Muscle layer of duodenum (tissue), 2 donors: ENCODE measurements around the gene PNPLA5.

Experiments used
- H3K27ac ChIP-seq: one replicate; pipeline ENCODE4 v1.7.0; 2013; ENCODE audit warnings: mild to moderate bottlenecking, low read length
- H3K27me3 ChIP-seq: one replicate; pipeline ENCODE4 v1.7.0; 2013; ENCODE audit warnings: low read depth, mild to moderate bottlenecking, control low read depth, low read length
- H3K36me3 ChIP-seq, 2 donors: one replicate each; pipeline ENCODE4 v1.7.0; 2013; ENCODE audit warnings: low read length in 2 of 2, control low read depth in 1 of 2, mild to moderate bottlenecking in 1 of 2; ENCODE audit not compliant: insufficient read depth in 2 of 2, control insufficient read depth in 1 of 2
- H3K4me1 ChIP-seq, 2 donors: one replicate each; pipeline ENCODE4 v1.7.0; 2013; ENCODE audit warnings: low read length in 2 of 2, mild to moderate bottlenecking in 2 of 2, control low read depth in 1 of 2, moderate library complexity in 1 of 2; ENCODE audit not compliant: insufficient read depth in 2 of 2, control insufficient read depth in 1 of 2
- H3K4me3 ChIP-seq, 2 donors: one replicate each; pipeline ENCODE4 v1.7.0; 2013; ENCODE audit warnings: low read length in 2 of 2, low read depth in 1 of 2, mild to moderate bottlenecking in 1 of 2
- H3K9me3 ChIP-seq, 2 donors: one replicate each; pipeline ENCODE4 v1.7.0; 2013; ENCODE audit warnings: low read length in 2 of 2, control low read depth in 1 of 2, mild to moderate bottlenecking in 1 of 2; ENCODE audit not compliant: control insufficient read depth in 1 of 2
- donor health status: healthy.

PNPLA5 gene

DNA sequence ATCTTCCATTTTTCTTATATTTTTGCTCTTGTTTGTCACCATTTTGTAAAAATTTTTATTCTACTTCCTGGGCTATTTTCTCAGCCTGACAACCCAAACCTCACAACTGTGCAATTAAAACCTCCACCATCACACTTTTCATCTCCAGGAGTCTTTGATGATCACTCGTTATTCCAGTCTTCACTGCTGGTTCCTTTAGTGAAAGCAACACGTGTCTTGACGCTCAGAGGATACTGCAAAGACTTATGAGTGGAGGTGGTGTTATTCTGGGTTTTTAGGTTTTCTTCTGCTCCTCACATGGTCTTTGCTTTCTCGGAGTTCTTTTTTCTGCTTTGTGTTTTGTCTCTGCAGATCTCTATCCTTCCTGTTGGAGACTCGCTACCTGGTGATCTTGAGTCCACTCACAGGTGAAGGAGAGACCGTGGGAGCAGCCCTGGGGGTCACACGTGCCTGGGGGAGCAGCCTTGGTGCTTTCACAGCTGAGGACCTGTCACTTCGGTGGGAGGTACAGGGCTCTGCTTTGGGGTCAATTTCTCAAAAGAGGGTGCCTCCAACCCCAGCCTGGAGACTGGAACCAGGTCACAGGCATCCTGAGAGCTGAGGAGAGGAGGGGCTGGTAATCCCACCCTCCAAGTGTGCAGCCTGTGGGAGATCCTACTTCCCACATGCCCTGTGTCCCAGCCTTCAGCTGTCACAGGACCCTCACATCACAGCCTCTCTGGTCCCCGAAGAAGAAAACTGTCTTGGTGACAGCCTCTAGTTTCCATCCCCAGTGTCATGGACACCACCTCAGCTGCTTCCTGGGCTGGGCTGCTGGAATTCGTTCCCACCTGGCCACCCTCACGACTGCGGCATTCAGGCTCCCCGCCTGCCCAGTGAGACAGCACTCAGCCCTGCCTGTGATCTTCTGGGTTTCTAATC, 40.5 kb downstream of the PNPLA5 start:
- Histone ChIP-seq H3K27ac (no peak overlapping the region), H3K4me1 (no peaks in the 10 kb centered on the region)

DNA sequence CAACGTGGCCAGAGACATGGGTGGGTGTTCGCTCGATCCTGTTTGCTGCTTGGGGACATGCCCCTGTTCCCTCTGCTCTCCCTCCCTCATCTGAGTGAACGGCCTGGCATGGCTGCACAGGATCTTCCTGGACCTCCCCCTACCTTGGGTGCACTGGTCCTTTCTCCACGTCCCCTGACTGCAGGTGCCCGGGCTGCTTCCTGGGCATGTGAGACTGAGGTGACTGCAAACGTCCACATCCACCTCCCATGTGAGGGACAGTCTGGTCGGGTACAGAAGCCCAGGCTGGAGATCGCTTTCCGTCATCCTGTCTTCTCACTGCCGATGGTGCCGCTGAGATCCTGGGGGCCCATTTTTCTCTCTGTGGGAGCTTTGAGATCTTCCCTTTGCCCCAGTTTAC, 41.3 kb downstream of the PNPLA5 start:
- Histone ChIP-seq H3K27me3 (peaks cover 5% of the 10 kb centered on the region), H3K9me3 (no peaks in the 10 kb centered on the region), H3K36me3 (no peaks in the 10 kb centered on the region), H3K27ac (no peak overlapping the region), H3K4me3 (no peak overlapping the region), H3K4me1 (no peaks in the 10 kb centered on the region)

More for the DNA sequence above, 40.5 kb downstream of the PNPLA5 start:
- no peaks in the 10 kb centered on the region for H3K9me3 ChIP-seq
- peaks cover 5% of the 10 kb centered on the region for H3K27me3 ChIP-seq
- H3K4me3 ChIP-seq, result no peak overlapping the region
- H3K36me3 ChIP-seq, result no peaks in the 10 kb centered on the region

DNA sequence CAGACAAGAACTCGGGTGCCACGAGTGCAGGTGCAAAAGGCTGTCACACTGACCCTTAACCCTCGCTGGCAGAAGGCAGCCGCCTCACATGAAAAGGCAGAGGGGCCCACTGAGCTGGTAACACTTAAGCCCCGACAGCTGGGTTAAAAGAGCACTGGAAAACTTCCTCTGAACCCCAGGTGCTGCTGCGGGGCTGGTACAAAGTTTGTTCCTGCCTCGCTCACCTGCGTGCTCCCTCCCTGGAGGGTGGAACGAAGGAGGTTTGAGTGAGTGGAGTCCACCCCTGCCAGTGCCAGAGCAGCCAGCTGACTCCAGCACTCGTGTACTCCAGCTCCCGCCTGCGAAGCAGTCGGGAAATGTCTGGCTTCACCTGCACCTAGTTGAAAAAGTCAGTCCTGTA, 42.1 kb downstream of the PNPLA5 start:
- Histone ChIP-seq H3K27me3 (peaks cover 5% of the 10 kb centered on the region), H3K9me3 (no peaks in the 10 kb centered on the region), H3K4me3 (no peak overlapping the region), H3K36me3 (no peaks in the 10 kb centered on the region), H3K27ac (no peak overlapping the region), H3K4me1 (no peaks in the 10 kb centered on the region)

DNA sequence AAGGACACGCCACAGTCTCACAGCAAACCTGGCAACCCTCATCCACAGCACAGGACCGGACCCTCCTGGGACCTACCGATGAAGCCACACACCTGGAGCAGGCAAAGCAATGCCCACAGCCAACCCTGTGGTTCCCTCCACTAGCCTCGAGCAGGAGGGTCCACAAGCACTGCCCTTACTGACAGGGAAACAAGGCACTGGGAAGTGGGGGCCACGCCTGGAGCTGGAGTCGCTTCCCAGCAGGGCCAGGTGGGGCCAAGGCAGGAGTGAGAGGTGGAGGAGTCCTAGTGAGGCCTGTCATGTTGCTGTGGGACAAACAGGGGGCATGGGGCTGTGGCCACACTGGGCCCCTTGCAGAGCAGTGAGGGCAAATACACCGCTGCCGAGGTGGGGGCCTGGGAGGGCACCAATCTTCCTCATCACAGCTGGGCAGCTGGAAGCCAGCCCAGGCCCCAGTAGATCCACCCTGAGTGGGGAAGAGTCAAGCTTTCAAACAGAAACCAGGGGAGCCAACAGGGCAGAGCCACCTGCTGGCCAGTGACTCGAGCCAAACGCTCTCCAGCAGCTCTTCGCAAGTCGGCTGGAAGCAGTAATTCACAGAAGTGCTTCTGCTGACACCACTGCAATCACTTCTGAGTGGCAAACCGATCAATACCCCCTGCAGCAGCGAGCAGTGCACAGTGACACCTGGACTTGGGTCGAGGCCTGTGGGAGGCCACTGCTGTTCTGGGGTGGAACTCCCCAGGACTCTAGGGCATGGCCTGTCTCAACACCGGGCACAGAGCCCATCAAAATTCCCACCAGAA, 43.2 kb downstream of the PNPLA5 start:
- Histone ChIP-seq H3K36me3 (no peaks in the 10 kb centered on the region), H3K27ac (no peak overlapping the region), H3K4me3 (no peak overlapping the region), H3K9me3 (no peaks in the 10 kb centered on the region), H3K27me3 (peaks cover 5% of the 10 kb centered on the region), H3K4me1 (no peaks in the 10 kb centered on the region)

DNA sequence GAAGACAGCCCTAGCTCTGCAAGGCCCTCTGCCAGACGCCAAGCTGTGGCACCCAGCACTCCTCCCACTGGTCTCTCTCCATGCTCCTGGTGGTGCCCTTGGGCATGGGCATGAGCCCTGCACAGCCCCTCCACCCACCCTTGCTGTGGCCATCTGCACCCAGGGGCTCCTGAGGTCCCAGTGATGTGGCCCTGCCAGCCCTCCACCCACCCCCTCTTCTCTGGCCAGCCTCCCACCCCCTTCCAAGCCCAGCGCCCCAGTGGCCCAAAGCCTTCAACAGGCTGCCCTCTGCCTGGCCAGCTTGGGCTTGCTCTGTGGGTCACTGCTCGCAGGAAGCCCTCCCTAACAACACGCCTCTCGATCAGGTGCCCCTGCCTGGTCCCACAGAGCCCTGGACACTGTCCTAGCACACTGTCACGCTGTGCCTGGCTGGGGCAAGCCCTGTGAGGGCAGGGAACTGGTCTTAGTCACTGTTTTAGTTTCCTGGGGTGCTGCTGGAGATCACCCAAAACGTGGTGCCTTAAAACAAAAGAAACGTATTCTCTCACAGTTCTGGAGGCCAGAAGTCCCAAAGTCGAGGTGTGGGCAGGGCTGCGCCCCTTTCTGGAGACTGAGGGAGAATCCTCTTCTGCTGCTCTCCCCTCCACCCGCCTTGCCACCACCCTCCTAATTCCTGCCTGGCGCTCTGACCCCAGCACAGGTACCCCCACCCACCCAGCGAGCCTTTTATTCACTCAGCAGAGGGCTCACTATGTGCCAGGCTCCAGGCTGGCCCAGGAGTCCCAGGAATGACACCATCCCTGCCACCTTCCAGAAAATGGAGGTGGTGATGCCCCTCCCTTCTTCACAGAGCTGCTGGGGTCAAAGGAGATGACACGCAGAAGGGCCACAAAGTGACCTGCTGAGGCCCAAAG, 44.2 kb downstream of the PNPLA5 start:
- Histone ChIP-seq H3K27ac (no peak overlapping the region), H3K27me3 (peaks cover 2% of the 10 kb centered on the region), H3K9me3 (no peaks in the 10 kb centered on the region), H3K4me1 (no peaks in the 10 kb centered on the region), H3K4me3 (no peak overlapping the region), H3K36me3 (no peaks in the 10 kb centered on the region)

DNA sequence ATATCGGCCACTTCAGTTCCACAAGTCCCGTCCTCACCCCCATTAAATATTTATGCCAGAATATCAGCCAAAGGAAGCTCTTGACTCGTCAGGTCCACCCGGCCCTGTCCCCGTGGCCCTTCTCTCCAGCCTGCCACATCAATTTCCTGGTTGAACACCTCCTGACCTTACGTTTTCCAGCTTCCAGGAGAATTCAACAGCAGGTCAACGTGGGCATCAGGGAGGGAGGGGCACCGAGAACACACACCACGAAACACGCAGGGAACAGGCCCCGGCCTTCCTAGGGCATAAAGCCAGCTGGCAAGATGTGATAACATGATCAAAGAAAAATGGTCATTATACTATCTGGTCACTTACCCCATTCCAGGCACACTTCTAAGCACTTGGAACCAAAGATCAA, 44.8 kb downstream of the PNPLA5 start:
- H3K4me3 ChIP-seq, result no peak overlapping the region
- H3K9me3 ChIP-seq, result no peaks in the 10 kb centered on the region
- no peak overlapping the region for H3K27ac ChIP-seq
- H3K4me1 ChIP-seq, result no peaks in the 10 kb centered on the region
- H3K36me3 ChIP-seq, result no peaks in the 10 kb centered on the region
- H3K27me3 ChIP-seq, result no peaks in the 10 kb centered on the region

DNA sequence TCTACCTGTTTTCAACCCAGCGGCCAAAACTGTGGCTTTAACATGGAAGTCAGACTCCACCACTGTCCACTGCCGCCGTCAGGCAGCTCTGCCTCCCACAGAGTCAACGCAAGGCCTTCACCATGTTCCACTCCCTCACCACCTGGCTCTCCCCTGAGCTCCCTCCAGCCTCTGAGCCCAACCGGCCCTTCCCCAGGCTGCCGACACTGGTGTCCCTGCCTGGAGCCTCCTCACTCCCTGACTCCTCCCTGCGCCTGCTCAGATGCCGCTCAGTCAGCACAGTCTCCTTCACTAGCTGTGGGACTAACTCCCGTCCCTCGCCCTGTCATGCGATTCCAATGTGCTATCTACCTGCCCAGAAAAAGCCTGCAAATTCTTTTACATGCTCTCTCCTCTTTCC, 45.8 kb downstream of the PNPLA5 start:
- H3K4me1 ChIP-seq, result no peaks in the 10 kb centered on the region
- no peaks in the 10 kb centered on the region for H3K36me3 ChIP-seq
- no peak overlapping the region for H3K27ac ChIP-seq
- no peak overlapping the region for H3K4me3 ChIP-seq
- H3K27me3 ChIP-seq, result no peaks in the 10 kb centered on the region
- H3K9me3 ChIP-seq, result no peaks in the 10 kb centered on the region

DNA sequence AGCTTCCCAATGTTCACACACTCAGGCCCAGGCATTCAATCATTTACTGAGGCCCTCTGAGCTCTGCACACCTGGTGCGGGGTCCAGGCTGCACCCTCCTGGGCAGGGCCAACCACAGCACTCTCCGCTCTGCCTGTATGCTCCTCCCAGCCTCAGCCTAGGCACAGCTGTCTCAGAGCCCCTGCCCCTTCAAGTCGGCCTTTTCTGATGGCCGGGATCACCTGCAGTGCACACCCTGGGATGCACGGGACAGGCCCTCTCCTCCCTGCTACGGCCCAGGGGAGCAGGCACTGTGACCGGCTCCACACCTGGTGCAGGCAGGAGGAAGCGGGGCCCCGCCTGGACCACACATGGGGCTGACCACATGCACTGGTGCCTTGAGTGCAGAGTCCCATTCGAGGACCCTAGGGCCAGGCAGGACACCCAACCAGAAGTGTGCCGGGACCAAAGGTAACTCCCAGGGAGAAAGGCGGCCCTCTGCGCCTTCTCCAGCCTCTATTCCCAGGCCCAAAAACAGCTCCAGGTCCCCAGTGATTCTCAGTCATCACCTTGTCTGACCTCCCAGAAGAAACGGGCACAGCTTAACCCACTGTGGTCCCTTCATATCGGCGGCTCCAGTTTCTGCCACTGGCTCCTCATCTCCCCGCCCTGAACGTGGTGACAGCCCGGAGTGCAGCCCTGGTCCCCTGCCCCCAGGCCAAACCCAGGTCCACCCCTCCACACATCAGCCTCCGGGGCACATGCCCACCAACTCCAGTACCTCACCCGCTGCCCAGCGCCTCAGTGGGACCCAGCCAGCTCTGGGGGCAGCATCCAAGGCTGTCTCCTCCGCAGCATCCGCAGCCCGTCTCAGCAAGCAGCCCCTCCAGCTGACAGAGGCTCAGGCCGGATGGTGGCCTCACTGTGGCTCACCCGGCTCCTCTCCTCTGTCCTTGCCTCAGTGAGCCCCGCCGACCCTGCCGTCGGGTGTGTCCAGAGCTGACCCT, 47.0 kb downstream of the PNPLA5 start:
- no peaks in the 10 kb centered on the region for H3K4me1 ChIP-seq
- H3K36me3 ChIP-seq, result no peaks in the 10 kb centered on the region
- H3K9me3 ChIP-seq, result no peaks in the 10 kb centered on the region
- no peak overlapping the region for H3K4me3 ChIP-seq
- no peaks in the 10 kb centered on the region for H3K27me3 ChIP-seq
- no peak overlapping the region for H3K27ac ChIP-seq

DNA sequence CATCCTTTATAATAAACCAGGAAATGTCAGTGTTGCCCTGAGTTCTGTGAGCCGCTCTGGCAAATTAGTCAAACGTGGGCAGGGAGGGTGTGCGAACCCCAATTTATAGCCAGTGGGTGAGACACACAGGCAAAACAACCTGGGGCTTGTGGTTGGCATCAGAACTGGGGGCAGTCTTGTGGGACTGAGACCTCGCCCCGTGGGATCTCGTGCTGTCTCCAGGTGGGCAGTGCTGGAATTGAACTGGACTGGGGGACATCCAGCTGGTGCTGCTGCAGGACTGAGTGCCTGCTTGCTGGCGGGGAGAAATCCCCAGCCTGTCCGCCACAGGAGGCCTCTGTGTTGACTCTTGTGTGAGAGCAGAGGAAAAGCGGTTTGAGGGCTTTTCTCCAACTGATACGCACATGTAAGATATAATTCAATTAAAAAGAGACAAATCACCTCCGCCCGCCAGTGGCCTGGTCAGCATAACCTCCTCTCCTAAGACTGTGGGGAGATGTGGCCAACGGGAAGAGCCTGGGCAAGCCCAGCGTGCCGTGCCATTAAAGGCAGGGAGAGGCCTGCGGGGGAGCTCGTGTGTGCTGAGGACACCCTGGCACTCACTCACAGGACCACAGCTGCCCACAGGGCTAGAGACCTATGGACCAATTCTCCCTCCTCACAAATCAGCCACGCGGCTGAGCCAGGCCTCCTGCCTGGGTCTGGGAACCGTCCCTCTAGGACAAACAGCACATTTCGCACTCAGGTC, 47.9 kb downstream of the PNPLA5 start:
- Histone ChIP-seq H3K27ac (no peak overlapping the region), H3K36me3 (no peaks in the 10 kb centered on the region), H3K27me3 (no peaks in the 10 kb centered on the region)

DNA sequence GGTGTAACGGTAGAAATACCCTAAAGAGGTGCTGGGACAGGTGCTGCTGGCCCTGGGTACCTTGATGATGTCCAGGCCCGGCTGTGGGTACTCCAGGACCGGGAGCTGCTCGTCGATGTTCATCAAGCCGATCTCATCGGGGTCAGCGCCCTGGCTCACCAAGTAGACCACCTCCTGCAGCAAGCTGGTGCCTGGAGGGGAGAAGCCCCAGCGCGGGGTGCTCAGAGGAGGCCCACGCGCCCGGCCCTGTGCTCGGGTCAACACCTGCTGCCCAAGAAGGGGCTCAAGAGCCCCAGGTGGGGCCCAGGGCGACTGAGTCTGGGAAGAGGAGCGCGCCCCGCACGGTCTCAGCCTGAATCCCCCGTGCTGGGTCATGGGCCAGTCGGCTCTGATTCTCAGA, 50.1 kb downstream of the PNPLA5 start:
- H3K4me1 ChIP-seq, result no peaks in the 10 kb centered on the region
- H3K9me3 ChIP-seq, result no peaks in the 10 kb centered on the region
- H3K4me3 ChIP-seq, result no peak overlapping the region
- H3K27ac ChIP-seq, result no peak overlapping the region
- no peaks in the 10 kb centered on the region for H3K27me3 ChIP-seq
- H3K36me3 ChIP-seq, result no peaks in the 10 kb centered on the region

More for the DNA sequence above, 47.9 kb downstream of the PNPLA5 start:
- Histone ChIP-seq H3K4me1 (no peaks in the 10 kb centered on the region), H3K9me3 (no peaks in the 10 kb centered on the region), H3K4me3 (no peak overlapping the region)
